HUDEP-2 (cell line): ENCODE data around the gene DDX25.

Source experiments
- DNase-seq, 76 experiments: peaks; one replicate each; lab custom pipeline; 2025; ENCODE audit not compliant: unreplicated experiment in 76 of 76; lab: John Stamatoyannopoulos, UW

DDX25 gene

GRCh38 chr11:125933030-125933813, 28.9 kb downstream of the DDX25 start:
- DNase-seq, result no peak

GRCh38 chr11:125934473-125934872, 30.2 kb downstream of the DDX25 start:
- no peak for DNase-seq

- DNase-seq, result no peak
These were observed 30.7 kb downstream of the DDX25 start for GRCh38 chr11:125935056-125935455.

GRCh38 chr11:125935618-125936199, 31.4 kb downstream of the DDX25 start:
- DNase-seq, result no peak

GRCh38 chr11:125938418-125938817, 34.1 kb downstream of the DDX25 start:
- DNase-seq, result no peak

- no peak for DNase-seq
These were observed 34.8 kb downstream of the DDX25 start for GRCh38 chr11:125939081-125939521.

GRCh38 chr11:125940145-125940544, 35.8 kb downstream of the DDX25 start:
- DNase-seq, result no peak

GRCh38 chr11:125941267-125941618, 36.9 kb downstream of the DDX25 start:
- DNase-seq, result no peak

GRCh38 chr11:125941619-125942611, 37.6 kb downstream of the DDX25 start:
- DNase-seq, result peak in 14 of 76 experiments; percentile 1 to 34 (median 4)

GRCh38 chr11:125942771-125943428, 38.6 kb downstream of the DDX25 start:
- DNase-seq, result no peak

- DNase-seq, result no peak
These were observed 39.5 kb downstream of the DDX25 start for GRCh38 chr11:125943661-125944349.

GRCh38 chr11:125944350-125945010, 40.2 kb downstream of the DDX25 start:
- no peak for DNase-seq

GRCh38 chr11:125945011-125945796, 40.9 kb downstream of the DDX25 start:
- no peak for DNase-seq

- DNase-seq, result no peak
These were observed 41.7 kb downstream of the DDX25 start, which contains the start of gene VSIG10L2 for GRCh38 chr11:125945797-125946520. VSIG10L2 (plus strand) TSS chr11:125946044; CDS start chr11:125946056, 12 bp downstream.

GRCh38 chr11:125946712-125947418, 42.6 kb downstream of the DDX25 start:
- DNase-seq, result no peak

- no peak for DNase-seq
These were observed 43.3 kb downstream of the DDX25 start for GRCh38 chr11:125947419-125948277.
